ENCODE measurements around the gene PACRG.

DNA sequence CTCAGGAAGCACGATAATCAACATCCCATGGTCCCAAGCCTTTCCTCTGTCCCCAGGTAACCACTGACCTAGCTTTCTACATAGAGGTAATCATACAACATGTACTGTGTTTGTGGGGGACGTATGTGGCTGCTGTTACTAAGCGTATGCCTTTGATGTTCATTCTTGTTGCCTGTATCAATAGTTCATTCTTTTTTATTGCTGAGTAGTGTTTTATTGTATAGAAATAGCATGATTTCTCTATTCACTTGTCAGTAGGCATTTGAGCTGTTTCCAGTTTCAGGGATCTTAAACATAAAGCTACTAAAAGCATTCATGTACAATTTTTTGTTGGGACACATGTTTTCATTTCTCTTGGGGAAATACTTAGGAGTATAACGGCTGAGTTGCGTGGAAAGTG, 185.4 kb downstream of the PACRG start:
- TF ChIP-seq, protein P1, sequence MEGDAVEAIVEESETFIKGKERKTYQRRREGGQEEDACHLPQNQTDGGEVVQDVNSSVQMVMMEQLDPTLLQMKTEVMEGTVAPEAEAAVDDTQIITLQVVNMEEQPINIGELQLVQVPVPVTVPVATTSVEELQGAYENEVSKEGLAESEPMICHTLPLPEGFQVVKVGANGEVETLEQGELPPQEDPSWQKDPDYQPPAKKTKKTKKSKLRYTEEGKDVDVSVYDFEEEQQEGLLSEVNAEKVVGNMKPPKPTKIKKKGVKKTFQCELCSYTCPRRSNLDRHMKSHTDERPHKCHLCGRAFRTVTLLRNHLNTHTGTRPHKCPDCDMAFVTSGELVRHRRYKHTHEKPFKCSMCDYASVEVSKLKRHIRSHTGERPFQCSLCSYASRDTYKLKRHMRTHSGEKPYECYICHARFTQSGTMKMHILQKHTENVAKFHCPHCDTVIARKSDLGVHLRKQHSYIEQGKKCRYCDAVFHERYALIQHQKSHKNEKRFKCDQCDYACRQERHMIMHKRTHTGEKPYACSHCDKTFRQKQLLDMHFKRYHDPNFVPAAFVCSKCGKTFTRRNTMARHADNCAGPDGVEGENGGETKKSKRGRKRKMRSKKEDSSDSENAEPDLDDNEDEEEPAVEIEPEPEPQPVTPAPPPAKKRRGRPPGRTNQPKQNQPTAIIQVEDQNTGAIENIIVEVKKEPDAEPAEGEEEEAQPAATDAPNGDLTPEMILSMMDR (IDR thresholded peaks at IDR 0.05; ENCODE audit: control extremely low read depth in 1 of 3, insufficient read depth in 1 of 3, low read depth in 1 of 3, low read length in 3 of 3): no peak
- no peak for TF ChIP-seq NRF1 (IDR thresholded peaks at IDR 0.05; ENCODE audit: low read depth, low read length)
- no peak for TF ChIP-seq EZH2 (IDR thresholded peaks at IDR 0.05; ENCODE audit: low read depth, low read length, severe bottlenecking)
- no peak for TF ChIP-seq POLR2AphosphoS5 (IDR thresholded peaks at IDR 0.05; ENCODE audit: low read depth, low read length)
- TF ChIP-seq HDAC2 (IDR thresholded peaks at IDR 0.05; ENCODE audit: borderline replicate concordance in 1 of 2, low read depth in 2 of 2, low read length in 2 of 2): no peak
